ENCODE measurements around the gene ZDHHC14. TPM values are rescaled to one million over a fixed set of nuclear protein-coding genes. Genes with fewer than 3 reads are reported as not detected.

The ZDHHC14 gene
- total and polyA plus RNA-seq, 2 experiments from 2014 or later: 3.0 to 7.4 TPM

DNA sequence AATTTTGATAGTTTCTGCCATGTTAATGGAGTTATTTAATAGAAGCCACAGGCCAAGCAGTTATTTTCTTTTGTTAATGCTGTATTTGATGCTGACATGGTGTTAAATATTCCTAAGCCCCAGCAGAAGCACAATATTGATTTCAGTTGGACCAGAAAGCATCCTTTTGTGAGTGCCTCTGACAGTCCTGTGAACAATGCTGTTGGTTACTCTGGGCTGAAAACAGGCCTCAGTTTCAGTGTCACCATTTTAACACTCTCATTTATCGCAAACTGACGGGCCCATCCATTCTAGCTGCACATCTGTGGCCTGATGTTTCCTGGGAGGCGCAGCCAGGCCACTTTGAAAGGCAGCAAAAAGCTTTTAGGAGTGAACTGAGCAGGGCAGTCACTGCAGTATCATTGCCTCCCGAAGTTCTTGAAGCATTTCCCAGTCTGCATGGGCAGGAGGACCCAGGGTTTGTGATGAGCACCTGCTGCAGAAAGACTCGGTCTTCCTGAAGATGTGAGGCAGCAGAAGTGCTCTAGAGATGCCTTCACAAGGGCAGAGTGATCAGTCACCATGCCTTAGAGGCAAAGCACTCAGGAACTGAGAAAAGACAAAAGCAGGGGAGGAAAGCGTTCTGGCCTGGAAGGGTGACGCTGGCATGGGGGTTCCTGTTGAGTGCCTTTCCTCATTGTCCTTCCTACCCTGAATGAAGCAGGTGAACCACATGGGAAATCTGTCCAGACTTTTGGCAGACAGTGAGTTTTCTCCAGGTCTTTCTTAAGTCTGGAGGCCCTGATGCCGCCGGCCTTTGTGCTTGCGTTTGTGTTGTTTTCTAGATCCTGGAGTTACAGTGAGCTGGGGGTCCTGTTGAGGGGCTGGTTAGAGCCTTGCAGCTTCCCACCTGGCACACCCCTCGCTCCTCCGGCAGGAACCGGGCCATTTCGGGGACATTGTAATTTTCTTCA is 74.0 kb downstream of the ZDHHC14 start (continued):
- TF ChIP-seq, protein P1, sequence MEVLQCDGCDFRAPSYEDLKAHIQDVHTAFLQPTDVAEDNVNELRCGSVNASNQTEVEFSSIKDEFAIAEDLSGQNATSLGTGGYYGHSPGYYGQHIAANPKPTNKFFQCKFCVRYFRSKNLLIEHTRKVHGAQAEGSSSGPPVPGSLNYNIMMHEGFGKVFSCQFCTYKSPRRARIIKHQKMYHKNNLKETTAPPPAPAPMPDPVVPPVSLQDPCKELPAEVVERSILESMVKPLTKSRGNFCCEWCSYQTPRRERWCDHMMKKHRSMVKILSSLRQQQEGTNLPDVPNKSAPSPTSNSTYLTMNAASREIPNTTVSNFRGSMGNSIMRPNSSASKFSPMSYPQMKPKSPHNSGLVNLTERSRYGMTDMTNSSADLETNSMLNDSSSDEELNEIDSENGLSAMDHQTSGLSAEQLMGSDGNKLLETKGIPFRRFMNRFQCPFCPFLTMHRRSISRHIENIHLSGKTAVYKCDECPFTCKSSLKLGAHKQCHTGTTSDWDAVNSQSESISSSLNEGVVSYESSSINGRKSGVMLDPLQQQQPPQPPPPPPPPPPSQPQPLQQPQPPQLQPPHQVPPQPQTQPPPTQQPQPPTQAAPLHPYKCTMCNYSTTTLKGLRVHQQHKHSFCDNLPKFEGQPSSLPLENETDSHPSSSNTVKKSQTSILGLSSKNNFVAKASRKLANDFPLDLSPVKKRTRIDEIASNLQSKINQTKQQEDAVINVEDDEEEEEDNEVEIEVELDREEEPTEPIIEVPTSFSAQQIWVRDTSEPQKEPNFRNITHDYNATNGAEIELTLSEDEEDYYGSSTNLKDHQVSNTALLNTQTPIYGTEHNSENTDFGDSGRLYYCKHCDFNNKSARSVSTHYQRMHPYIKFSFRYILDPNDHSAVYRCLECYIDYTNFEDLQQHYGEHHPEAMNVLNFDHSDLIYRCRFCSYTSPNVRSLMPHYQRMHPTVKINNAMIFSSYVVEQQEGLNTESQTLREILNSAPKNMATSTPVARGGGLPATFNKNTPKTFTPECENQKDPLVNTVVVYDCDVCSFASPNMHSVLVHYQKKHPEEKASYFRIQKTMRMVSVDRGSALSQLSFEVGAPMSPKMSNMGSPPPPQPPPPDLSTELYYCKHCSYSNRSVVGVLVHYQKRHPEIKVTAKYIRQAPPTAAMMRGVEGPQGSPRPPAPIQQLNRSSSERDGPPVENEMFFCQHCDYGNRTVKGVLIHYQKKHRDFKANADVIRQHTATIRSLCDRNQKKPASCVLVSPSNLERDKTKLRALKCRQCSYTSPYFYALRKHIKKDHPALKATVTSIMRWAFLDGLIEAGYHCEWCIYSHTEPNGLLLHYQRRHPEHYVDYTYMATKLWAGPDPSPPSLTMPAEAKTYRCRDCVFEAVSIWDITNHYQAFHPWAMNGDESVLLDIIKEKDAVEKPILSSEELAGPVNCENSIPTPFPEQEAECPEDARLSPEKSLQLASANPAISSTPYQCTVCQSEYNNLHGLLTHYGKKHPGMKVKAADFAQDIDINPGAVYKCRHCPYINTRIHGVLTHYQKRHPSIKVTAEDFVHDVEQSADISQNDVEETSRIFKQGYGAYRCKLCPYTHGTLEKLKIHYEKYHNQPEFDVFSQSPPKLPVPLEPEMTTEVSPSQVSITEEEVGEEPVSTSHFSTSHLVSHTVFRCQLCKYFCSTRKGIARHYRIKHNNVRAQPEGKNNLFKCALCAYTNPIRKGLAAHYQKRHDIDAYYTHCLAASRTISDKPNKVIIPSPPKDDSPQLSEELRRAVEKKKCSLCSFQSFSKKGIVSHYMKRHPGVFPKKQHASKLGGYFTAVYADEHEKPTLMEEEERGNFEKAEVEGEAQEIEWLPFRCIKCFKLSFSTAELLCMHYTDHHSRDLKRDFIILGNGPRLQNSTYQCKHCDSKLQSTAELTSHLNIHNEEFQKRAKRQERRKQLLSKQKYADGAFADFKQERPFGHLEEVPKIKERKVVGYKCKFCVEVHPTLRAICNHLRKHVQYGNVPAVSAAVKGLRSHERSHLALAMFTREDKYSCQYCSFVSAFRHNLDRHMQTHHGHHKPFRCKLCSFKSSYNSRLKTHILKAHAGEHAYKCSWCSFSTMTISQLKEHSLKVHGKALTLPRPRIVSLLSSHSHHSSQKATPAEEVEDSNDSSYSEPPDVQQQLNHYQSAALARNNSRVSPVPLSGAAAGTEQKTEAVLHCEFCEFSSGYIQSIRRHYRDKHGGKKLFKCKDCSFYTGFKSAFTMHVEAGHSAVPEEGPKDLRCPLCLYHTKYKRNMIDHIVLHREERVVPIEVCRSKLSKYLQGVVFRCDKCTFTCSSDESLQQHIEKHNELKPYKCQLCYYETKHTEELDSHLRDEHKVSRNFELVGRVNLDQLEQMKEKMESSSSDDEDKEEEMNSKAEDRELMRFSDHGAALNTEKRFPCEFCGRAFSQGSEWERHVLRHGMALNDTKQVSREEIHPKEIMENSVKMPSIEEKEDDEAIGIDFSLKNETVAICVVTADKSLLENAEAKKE (CRISPR knock-in tag; IDR thresholded peaks at IDR 0.05): no peak
- TF ChIP-seq CREB1 (CRISPR knock-in tag; IDR thresholded peaks at IDR 0.05; ENCODE audit: low read depth) (no peak), EZH2phosphoT487 (IDR thresholded peaks at IDR 0.05; ENCODE audit: unreplicated experiment) (no peak), ZNF114 (CRISPR knock-in tag; IDR thresholded peaks at IDR 0.05) (no peak)
- TF ChIP-seq, protein P2, sequence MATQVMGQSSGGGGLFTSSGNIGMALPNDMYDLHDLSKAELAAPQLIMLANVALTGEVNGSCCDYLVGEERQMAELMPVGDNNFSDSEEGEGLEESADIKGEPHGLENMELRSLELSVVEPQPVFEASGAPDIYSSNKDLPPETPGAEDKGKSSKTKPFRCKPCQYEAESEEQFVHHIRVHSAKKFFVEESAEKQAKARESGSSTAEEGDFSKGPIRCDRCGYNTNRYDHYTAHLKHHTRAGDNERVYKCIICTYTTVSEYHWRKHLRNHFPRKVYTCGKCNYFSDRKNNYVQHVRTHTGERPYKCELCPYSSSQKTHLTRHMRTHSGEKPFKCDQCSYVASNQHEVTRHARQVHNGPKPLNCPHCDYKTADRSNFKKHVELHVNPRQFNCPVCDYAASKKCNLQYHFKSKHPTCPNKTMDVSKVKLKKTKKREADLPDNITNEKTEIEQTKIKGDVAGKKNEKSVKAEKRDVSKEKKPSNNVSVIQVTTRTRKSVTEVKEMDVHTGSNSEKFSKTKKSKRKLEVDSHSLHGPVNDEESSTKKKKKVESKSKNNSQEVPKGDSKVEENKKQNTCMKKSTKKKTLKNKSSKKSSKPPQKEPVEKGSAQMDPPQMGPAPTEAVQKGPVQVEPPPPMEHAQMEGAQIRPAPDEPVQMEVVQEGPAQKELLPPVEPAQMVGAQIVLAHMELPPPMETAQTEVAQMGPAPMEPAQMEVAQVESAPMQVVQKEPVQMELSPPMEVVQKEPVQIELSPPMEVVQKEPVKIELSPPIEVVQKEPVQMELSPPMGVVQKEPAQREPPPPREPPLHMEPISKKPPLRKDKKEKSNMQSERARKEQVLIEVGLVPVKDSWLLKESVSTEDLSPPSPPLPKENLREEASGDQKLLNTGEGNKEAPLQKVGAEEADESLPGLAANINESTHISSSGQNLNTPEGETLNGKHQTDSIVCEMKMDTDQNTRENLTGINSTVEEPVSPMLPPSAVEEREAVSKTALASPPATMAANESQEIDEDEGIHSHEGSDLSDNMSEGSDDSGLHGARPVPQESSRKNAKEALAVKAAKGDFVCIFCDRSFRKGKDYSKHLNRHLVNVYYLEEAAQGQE (IDR thresholded peaks at IDR 0.05; ENCODE audit: unreplicated experiment): no peak
